ENCODE results near the gene LRRK1. TPM values are rescaled to one million over a fixed set of nuclear protein-coding genes. Genes with fewer than 3 reads are reported as not detected.
A peak's percentile ranks its signal among the peaks of the same experiment; 100 is the strongest.

The LRRK1 gene
- total and polyA plus RNA-seq, 8 donors, result 2.3 to 73.3 (median 7.0) TPM

DNA sequence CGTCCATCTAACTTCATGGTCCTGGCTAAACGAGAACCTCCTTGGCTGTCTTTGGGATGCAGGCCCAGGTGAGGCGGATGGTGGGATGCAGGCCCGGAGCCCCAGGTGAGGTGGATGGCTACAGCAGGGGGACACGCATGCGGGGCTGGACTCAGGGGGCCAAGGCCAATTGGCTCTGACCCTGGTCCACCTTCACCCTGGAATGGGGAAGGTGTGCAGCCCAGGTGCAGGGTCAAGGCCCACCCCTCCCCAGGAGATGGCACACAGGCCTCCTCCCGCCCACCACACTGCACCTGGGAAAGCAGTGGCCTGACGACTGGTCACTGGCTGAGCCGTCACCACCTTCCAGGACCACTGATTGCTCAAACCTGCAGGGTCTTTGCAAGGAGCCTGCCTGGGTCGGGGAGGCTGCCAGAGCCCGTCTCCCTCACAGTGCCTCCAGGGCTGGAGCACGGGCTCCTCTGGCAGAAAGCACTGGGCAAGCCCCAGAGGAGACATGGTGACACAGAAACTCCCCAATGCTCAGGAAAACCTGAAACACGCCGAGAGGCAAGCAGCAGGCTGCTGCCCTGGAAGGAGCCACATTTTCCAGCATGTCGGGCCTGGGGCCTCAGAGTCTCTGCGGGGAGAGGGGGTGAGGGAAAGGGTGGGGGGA is 159.6 kb downstream of the LRRK1 start:
- Histone ChIP-seq H3K27ac (no peak overlapping the region), H3K4me1 (peaks cover 0 to 6% (median 5%) of the 10 kb centered on the region in 4 donors), H3K9me3 (no peaks in the 10 kb centered on the region), H3K36me3 (no peaks in the 10 kb centered on the region), H3K4me3 (no peak overlapping the region), H3K27me3 (no peaks in the 10 kb centered on the region)
- WGBS, 5 donors, result 78 to 96% (median 92%) methylated on average over 4 to 16 of the region's 16 CpGs
- intact Hi-C loops (cut with DNase I; ENCODE audit: low total_unique reads), result loop anchor here (10.0 kb wide), 1 partner anchor 634 kb away; no protein-coding TSS in a partner anchor
- DNase-seq, result no peak
- no peak for TF ChIP-seq POLR2AphosphoS5 (IDR thresholded peaks at IDR 0.05)
- TF ChIP-seq POLR2A (IDR thresholded peaks at IDR 0.05), result no peak
- no peak for TF ChIP-seq CTCF (IDR thresholded peaks at IDR 0.05)
- no peak for TF ChIP-seq EP300 (IDR thresholded peaks at IDR 0.05)

- no peak for TF ChIP-seq EP300 (IDR thresholded peaks at IDR 0.05)
- no peak for TF ChIP-seq CTCF (IDR thresholded peaks at IDR 0.05)
- no peak for TF ChIP-seq POLR2A (IDR thresholded peaks at IDR 0.05)
- TF ChIP-seq POLR2AphosphoS5 (IDR thresholded peaks at IDR 0.05), result no peak
- Histone ChIP-seq H3K4me1 (peaks cover 0 to 6% (median 5%) of the 10 kb centered on the region in 4 donors), H3K9me3 (no peaks in the 10 kb centered on the region), H3K36me3 (no peaks in the 10 kb centered on the region), H3K4me3 (no peak overlapping the region), H3K27me3 (no peaks in the 10 kb centered on the region), H3K27ac (no peak overlapping the region)
- no peak for DNase-seq
- WGBS, 5 donors, result 95 to 99% (median 97%) methylated on average over 9 of the region's 9 CpGs
- intact Hi-C loops (cut with DNase I; ENCODE audit: low total_unique reads), result loop anchor here (10.0 kb wide), 1 partner anchor 67 kb away; no protein-coding TSS in a partner anchor
Observed at GRCh38 chr15:101081900-101082299, 162.7 kb downstream of the LRRK1 start.

- H3K27me3 ChIP-seq, result no peaks in the 10 kb centered on the region
- no peak overlapping the region for H3K4me3 ChIP-seq
- WGBS, 5 donors, result 29 to 55% (median 42%) methylated on average over 10 to 11 of the region's 11 CpGs
- TF ChIP-seq EP300 (IDR thresholded peaks at IDR 0.05) (no peak), CTCF (IDR thresholded peaks at IDR 0.05) (no peak), POLR2AphosphoS5 (IDR thresholded peaks at IDR 0.05) (no peak), POLR2A (IDR thresholded peaks at IDR 0.05) (no peak)
- intact Hi-C loops (cut with DNase I; ENCODE audit: low total_unique reads), result loop anchor here (10.0 kb wide), 1 partner anchor 69 kb away; no protein-coding TSS in a partner anchor
- no peak overlapping the region for H3K27ac ChIP-seq
- DNase-seq, result peak in 1 of 2 donors; percentile 41
- no peaks in the 10 kb centered on the region for H3K9me3 ChIP-seq
- no peaks in the 10 kb centered on the region for H3K36me3 ChIP-seq
- H3K4me1 ChIP-seq, result peaks cover 1 to 10% (median 8%) of the 10 kb centered on the region in 4 donors
Observed at GRCh38 chr15:101083336-101084045, 164.3 kb downstream of the LRRK1 start.

DNA sequence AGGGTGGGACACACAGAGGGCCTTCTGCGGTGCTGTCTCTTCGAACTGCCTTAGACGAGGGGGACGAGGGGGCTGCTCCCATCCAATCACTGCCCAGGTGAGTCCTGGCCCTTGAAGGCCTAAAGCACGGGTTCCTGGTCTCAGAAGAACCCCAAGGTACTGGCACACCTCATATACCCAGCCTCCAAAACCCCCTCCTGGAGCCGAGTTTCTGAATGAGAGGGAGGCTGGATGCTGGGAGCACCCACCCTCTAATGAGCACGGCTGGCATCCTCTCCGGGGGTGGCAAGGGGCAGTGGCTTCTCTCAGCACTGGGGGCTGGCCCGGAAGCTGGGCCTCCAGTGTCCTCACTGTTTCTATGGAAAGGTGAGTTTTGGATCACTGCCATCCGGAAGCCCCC is 165.6 kb downstream of the LRRK1 start:
- WGBS, 5 donors, result 85 to 91% (median 89%) methylated on average over 7 to 10 of the region's 10 CpGs
- Histone ChIP-seq H3K36me3 (no peaks in the 10 kb centered on the region), H3K9me3 (no peaks in the 10 kb centered on the region), H3K27ac (no peak overlapping the region), H3K4me3 (no peak overlapping the region), H3K27me3 (no peaks in the 10 kb centered on the region), H3K4me1 (peaks cover 7 to 16% (median 15%) of the 10 kb centered on the region in 4 donors)
- DNase-seq, result no peak
- intact Hi-C loops (cut with DNase I; ENCODE audit: low total_unique reads), result loop anchor here (5.0 to 10.0 kb wide), 2 partner anchors 70 to 172 kb away; no protein-coding TSS in a partner anchor
- no peak for TF ChIP-seq POLR2A (IDR thresholded peaks at IDR 0.05)
- TF ChIP-seq CTCF (IDR thresholded peaks at IDR 0.05), result no peak
- no peak for TF ChIP-seq POLR2AphosphoS5 (IDR thresholded peaks at IDR 0.05)
- no peak for TF ChIP-seq EP300 (IDR thresholded peaks at IDR 0.05)

All from stomach (tissue), 9 donors.